ENCODE results near the gene BCL7A.

- TF ChIP-seq CTCF (IDR thresholded peaks at IDR 0.05; ENCODE audit: poor library complexity, severe bottlenecking) (no peak), SMC3 (conservative IDR thresholded peaks at IDR 0.05; ENCODE audit: poor library complexity) (no peak), EZH2 (IDR thresholded peaks at IDR 0.05; ENCODE audit: borderline replicate concordance, insufficient read depth, low read length, poor library complexity, severe bottlenecking) (no peak), EP300 (conservative IDR thresholded peaks at IDR 0.05; ENCODE audit: poor library complexity, severe bottlenecking) (no peak)
These were observed 29.7 kb downstream of the BCL7A start for GRCh38 chr12:122051231-122051876.
